GM11168 (cell line): ENCODE data around the gene PLEKHA6.
"Not testable (repeated sequence)": the region's sequence is repeated elsewhere in the genome, so short reads cannot be mapped to it uniquely, and the experiment has no call there.

ENCODE experiments used
- in situ Hi-C: fragments of 300-500 bp; cut with MboI; formaldehyde crosslinking; loops from one replicate; pipeline ENCODE4 v1.12.0; 2022; ENCODE audit warnings: low sequenced_read_pairs; ENCODE audit not compliant: unreplicated experiment

PLEKHA6 gene

DNA sequence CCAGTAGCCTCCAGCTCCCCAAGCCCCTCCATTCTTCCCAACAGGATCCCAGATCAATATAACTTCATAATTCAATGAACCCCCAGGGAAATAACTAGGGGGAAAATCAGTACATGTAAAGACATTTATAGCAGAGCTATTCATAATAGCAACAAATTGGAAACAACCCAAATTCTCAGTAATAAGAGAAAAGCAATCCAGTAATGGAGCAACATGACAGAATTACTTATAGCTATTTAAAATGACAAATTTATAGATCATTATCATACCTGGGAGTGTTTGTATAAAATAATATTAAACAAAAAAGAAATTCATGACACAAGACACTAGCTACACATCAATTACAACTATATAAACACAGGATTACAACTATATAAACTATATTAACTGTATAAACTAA lies 20.2 kb downstream of the PLEKHA6 start:
- in situ Hi-C loops, result no loop called here

DNA sequence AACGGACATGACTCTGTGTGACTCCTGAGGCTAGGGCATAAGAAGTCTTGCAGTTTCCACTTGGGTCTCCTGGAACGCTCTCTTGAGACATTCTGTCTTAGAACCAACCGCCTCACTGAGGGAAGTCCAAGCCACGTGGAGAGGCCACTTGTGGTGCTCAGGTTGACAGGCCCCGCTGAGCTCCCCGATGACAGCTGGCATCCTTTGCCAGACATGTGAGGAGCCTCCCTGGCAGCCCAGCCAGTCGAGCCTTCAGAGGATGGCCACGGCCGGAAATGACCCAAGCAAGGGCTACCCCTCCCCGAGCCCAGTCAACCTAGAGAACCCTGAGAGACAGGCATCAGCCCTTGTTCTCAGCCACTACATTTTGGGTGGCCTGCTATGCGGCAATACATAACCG lies 20.7 kb downstream of the PLEKHA6 start:
- in situ Hi-C loops, result no loop called here

GRCh38 chr1:204338360-204338759 lies 21.4 kb downstream of the PLEKHA6 start:
- in situ Hi-C loops, result no loop called here

DNA sequence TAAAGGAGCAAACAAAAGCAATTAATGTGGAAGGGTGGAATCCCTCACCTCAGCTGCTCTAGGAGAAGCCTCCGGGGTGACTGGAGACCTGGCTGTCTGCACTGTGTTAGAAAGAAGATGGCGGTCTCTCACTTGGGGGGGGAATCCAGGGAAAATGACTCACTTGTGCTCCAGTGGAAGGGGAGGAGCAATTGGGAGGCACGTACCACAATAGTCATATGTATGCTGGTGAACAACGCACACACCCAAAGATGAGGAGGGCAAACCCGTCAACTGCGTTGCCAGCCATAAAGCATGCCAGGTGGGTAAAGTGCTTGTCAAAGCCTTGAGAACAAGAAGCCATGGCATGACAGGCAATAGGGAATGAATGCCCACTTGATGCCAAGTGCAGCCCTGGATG lies 22.1 kb downstream of the PLEKHA6 start:
- in situ Hi-C loops, result no loop called here

DNA sequence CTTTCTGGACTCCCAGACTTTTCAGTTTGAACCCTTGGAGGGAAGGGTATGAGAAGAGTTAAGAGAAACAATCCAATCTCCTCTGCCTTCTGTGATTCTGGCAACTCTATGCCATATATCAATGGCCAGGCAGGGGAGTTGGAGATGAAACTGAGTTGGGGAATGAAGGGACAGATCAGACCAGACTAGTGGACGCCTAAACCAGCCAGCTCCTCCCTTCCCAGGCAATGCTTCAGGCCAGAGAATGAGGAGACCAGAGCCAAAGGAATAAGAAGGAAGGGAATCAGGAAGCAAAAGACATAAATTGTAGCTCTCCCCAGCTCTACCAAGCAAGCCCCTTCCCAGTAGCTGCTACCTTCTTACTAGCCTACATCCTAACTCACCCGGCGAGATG lies 22.7 kb downstream of the PLEKHA6 start:
- in situ Hi-C loops, result no loop called here

- in situ Hi-C loops, result no loop called here
Observed at GRCh38 chr1:204336421-204337035, 23.2 kb downstream of the PLEKHA6 start.

GRCh38 chr1:204335533-204335932 lies 24.2 kb downstream of the PLEKHA6 start:
- in situ Hi-C loops, result no loop called here

DNA sequence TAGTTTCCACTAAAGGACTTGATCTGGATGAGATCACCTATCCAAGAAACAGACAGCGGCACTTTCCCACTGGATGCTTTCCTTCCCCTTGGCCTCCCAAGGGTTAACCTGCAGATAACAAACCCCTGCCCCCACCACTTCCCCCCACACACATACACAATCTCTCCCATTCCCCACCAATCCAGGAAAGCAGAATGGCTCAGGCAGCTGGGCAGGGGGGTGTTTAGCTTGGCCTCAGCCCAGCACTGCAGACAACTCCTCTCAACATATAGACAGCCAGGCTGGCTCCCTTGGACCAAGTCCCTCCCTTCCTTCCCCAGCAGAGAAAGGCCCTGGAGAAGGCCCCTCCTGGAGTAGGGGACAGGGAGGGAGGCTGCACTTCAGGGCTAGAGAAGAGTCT lies 24.6 kb downstream of the PLEKHA6 start:
- in situ Hi-C loops, result no loop called here

DNA sequence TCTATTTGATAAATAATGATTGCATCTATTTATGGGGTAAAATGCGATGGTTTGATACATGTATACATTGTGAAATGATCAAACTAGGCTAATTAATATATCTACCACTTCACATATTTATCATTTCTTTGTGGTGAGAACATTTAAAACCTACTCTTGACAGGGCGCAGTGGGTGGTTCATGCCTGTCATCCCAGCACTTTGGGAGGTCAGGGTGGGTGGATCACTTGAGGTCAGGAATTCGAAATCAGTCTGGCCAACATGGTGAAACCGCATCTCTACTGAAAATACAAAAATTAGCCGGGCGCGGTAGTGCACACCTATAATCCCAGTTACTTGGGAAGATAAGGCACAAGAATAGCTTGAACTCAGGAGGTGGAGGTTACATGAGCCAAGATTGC lies 25.3 kb downstream of the PLEKHA6 start:
- in situ Hi-C loops, result no loop called here

DNA sequence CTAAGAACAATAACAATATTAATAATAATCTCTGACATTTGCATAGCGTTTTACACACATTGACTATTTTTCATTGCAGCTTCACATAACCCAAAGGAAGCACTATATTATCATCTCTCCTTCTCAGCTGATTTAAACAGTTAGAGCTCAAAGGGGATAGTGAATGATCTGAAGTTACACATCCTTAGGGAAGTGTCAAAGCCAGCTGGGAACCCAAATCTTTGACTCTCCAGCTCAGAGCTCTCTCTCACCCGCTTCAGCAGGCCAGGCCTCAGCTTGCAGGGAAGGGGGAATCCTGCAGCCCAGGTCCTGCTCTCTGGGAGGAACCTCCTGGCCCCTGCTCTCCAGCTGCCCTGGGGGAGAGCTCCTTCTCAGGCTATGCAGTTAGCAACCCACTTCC lies 26.3 kb downstream of the PLEKHA6 start:
- in situ Hi-C loops, result no loop called here

- in situ Hi-C loops, result no loop called here
Observed at GRCh38 chr1:204331847-204332487, 27.8 kb downstream of the PLEKHA6 start.

- in situ Hi-C loops, result no loop called here
Observed at GRCh38 chr1:204331275-204331674, 28.5 kb downstream of the PLEKHA6 start.

GRCh38 chr1:204327870-204328269 lies 31.9 kb downstream of the PLEKHA6 start:
- in situ Hi-C loops, result not testable (repeated sequence)

- in situ Hi-C loops, result no loop called here
Observed at GRCh38 chr1:204327359-204327758, 32.4 kb downstream of the PLEKHA6 start.

- in situ Hi-C loops, result no loop called here
Observed at GRCh38 chr1:204326771-204327300, 32.9 kb downstream of the PLEKHA6 start.

- in situ Hi-C loops, result no loop called here
Observed at GRCh38 chr1:204325944-204326343, 33.8 kb downstream of the PLEKHA6 start.

GRCh38 chr1:204323887-204324286 lies 35.8 kb downstream of the PLEKHA6 start:
- in situ Hi-C loops, result no loop called here

DNA sequence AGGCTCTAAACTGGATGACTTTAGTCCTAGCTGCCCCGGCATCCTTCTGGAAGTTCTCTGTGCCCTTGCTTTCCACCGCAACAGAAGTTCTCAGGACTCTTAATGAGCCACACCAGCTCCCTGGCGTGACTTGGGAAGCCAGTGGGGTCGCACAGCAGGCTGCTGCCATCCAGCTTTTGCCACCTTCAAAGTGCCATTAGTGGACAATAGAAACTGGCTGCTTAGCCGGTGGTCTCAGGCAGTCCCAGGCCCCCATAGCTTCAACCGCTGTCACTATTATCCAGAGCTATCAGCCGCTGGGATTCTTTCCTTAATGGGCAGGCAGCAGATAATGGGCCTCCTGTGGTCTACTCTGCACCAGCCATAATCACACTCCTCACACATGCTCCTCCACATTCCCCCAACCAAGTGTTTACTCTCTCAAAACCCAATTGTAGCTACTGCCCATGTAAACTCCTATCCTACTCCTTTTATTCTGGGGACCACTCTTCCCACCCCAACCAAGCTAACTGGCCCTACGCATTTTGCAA lies 37.3 kb downstream of the PLEKHA6 start:
- in situ Hi-C loops, result no loop called here

- in situ Hi-C loops, result no loop called here
Observed at GRCh38 chr1:204321665-204322064, 38.1 kb downstream of the PLEKHA6 start.

- in situ Hi-C loops, result no loop called here
Observed at GRCh38 chr1:204321051-204321450, 38.7 kb downstream of the PLEKHA6 start.

DNA sequence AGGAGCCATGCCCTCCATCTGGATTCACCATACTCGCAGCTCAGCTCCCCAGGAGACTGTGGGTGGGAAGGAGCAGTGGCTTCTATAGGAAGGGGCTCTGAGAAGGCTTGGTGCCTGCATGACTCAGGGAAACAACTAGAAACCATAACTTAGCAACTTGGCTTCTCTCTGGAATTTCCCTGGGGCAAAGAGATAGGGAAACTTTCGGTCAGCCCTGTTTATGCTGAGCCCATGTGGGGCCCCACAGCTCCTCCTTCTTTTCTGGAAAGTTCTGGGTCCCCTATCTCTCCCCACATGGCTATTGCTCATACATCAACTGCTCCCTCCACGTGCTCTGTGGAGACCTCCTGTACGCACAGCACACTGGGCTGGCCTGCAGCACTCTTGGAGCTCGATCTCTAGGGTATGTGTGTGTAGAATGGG lies 39.3 kb downstream of the PLEKHA6 start:
- in situ Hi-C loops, result no loop called here

GRCh38 chr1:204319462-204319861 lies 40.3 kb downstream of the PLEKHA6 start:
- in situ Hi-C loops, result no loop called here
